Measurements from ENCODE around the gene DNAJC12.

Gene DNAJC12

GRCh38 chr10:67807855-67808456 lies 30.0 kb downstream of the DNAJC12 start:
- Histone ChIP-seq H3K4me1 (ENCODE audit: control insufficient read depth in 1 of 2, insufficient read depth in 2 of 2, low read length in 2 of 2) (no peaks in the 10 kb centered on the region), H3K36me3 (ENCODE audit: control insufficient read depth in 1 of 2, insufficient read depth in 2 of 2, low read length in 2 of 2) (peaks cover 0 to 11% of the 10 kb centered on the region in 2 donors), H3K27me3 (ENCODE audit: low read depth, low read length) (no peaks in the 10 kb centered on the region), H3K27ac (ENCODE audit: low read length) (no peak overlapping the region), H3K9me3 (ENCODE audit: control insufficient read depth in 1 of 2, low read length in 2 of 2) (no peaks in the 10 kb centered on the region), H3K4me3 (ENCODE audit: low read depth in 1 of 2, low read length in 2 of 2) (no peak overlapping the region)

GRCh38 chr10:67804395-67804678 lies 33.7 kb downstream of the DNAJC12 start:
- Histone ChIP-seq H3K4me1 (ENCODE audit: control insufficient read depth in 1 of 2, insufficient read depth in 2 of 2, low read length in 2 of 2) (no peaks in the 10 kb centered on the region), H3K27me3 (ENCODE audit: low read depth, low read length) (no peaks in the 10 kb centered on the region), H3K27ac (ENCODE audit: low read length) (no peak overlapping the region), H3K9me3 (ENCODE audit: control insufficient read depth in 1 of 2, low read length in 2 of 2) (no peaks in the 10 kb centered on the region), H3K36me3 (ENCODE audit: control insufficient read depth in 1 of 2, insufficient read depth in 2 of 2, low read length in 2 of 2) (no peaks in the 10 kb centered on the region), H3K4me3 (ENCODE audit: low read depth in 1 of 2, low read length in 2 of 2) (no peak overlapping the region)

- H3K4me3 ChIP-seq (ENCODE audit: low read depth in 1 of 2, low read length in 2 of 2): no peak overlapping the region
- H3K36me3 ChIP-seq (ENCODE audit: control insufficient read depth in 1 of 2, insufficient read depth in 2 of 2, low read length in 2 of 2): no peaks in the 10 kb centered on the region
- H3K4me1 ChIP-seq (ENCODE audit: control insufficient read depth in 1 of 2, insufficient read depth in 2 of 2, low read length in 2 of 2): no peaks in the 10 kb centered on the region
- H3K27me3 ChIP-seq (ENCODE audit: low read depth, low read length): no peaks in the 10 kb centered on the region
- no peaks in the 10 kb centered on the region for H3K9me3 ChIP-seq (ENCODE audit: control insufficient read depth in 1 of 2, low read length in 2 of 2)
- no peak overlapping the region for H3K27ac ChIP-seq (ENCODE audit: low read length)
Observed at GRCh38 chr10:67803588-67804394, 34.2 kb downstream of the DNAJC12 start.

- Histone ChIP-seq H3K4me1 (ENCODE audit: control insufficient read depth in 1 of 2, insufficient read depth in 2 of 2, low read length in 2 of 2) (no peaks in the 10 kb centered on the region), H3K36me3 (ENCODE audit: control insufficient read depth in 1 of 2, insufficient read depth in 2 of 2, low read length in 2 of 2) (no peaks in the 10 kb centered on the region), H3K27me3 (ENCODE audit: low read depth, low read length) (no peaks in the 10 kb centered on the region), H3K27ac (ENCODE audit: low read length) (no peak overlapping the region), H3K4me3 (ENCODE audit: low read depth in 1 of 2, low read length in 2 of 2) (no peak overlapping the region), H3K9me3 (ENCODE audit: control insufficient read depth in 1 of 2, low read length in 2 of 2) (no peaks in the 10 kb centered on the region)
Observed at GRCh38 chr10:67802767-67803538, 35.0 kb downstream of the DNAJC12 start.

GRCh38 chr10:67801118-67801517 lies 36.9 kb downstream of the DNAJC12 start:
- no peaks in the 10 kb centered on the region for H3K36me3 ChIP-seq (ENCODE audit: control insufficient read depth in 1 of 2, insufficient read depth in 2 of 2, low read length in 2 of 2)
- H3K27me3 ChIP-seq (ENCODE audit: low read depth, low read length): no peaks in the 10 kb centered on the region
- no peak overlapping the region for H3K4me3 ChIP-seq (ENCODE audit: low read depth in 1 of 2, low read length in 2 of 2)
- H3K27ac ChIP-seq (ENCODE audit: low read length): no peak overlapping the region
- H3K9me3 ChIP-seq (ENCODE audit: control insufficient read depth in 1 of 2, low read length in 2 of 2): no peaks in the 10 kb centered on the region
- no peaks in the 10 kb centered on the region for H3K4me1 ChIP-seq (ENCODE audit: control insufficient read depth in 1 of 2, insufficient read depth in 2 of 2, low read length in 2 of 2)

- no peak overlapping the region for H3K27ac ChIP-seq (ENCODE audit: low read length)
- H3K9me3 ChIP-seq (ENCODE audit: control insufficient read depth in 1 of 2, low read length in 2 of 2): no peaks in the 10 kb centered on the region
- no peaks in the 10 kb centered on the region for H3K36me3 ChIP-seq (ENCODE audit: control insufficient read depth in 1 of 2, insufficient read depth in 2 of 2, low read length in 2 of 2)
- no peak overlapping the region for H3K4me3 ChIP-seq (ENCODE audit: low read depth in 1 of 2, low read length in 2 of 2)
- no peaks in the 10 kb centered on the region for H3K4me1 ChIP-seq (ENCODE audit: control insufficient read depth in 1 of 2, insufficient read depth in 2 of 2, low read length in 2 of 2)
- no peaks in the 10 kb centered on the region for H3K27me3 ChIP-seq (ENCODE audit: low read depth, low read length)
Observed at GRCh38 chr10:67794909-67795460, 43.0 kb downstream of the DNAJC12 start.

- Histone ChIP-seq H3K4me1 (ENCODE audit: control insufficient read depth in 1 of 2, insufficient read depth in 2 of 2, low read length in 2 of 2) (no peaks in the 10 kb centered on the region), H3K4me3 (ENCODE audit: low read depth in 1 of 2, low read length in 2 of 2) (no peak overlapping the region), H3K36me3 (ENCODE audit: control insufficient read depth in 1 of 2, insufficient read depth in 2 of 2, low read length in 2 of 2) (no peaks in the 10 kb centered on the region), H3K9me3 (ENCODE audit: control insufficient read depth in 1 of 2, low read length in 2 of 2) (no peaks in the 10 kb centered on the region), H3K27me3 (ENCODE audit: low read depth, low read length) (no peaks in the 10 kb centered on the region), H3K27ac (ENCODE audit: low read length) (no peak overlapping the region)
Observed at GRCh38 chr10:67794256-67794655, 43.7 kb downstream of the DNAJC12 start.

GRCh38 chr10:67793313-67793712 lies 44.7 kb downstream of the DNAJC12 start:
- H3K36me3 ChIP-seq (ENCODE audit: control insufficient read depth in 1 of 2, insufficient read depth in 2 of 2, low read length in 2 of 2): no peaks in the 10 kb centered on the region

GRCh38 chr10:67792653-67793052 lies 45.3 kb downstream of the DNAJC12 start:
- Histone ChIP-seq H3K27me3 (ENCODE audit: low read depth, low read length) (no peaks in the 10 kb centered on the region), H3K4me1 (ENCODE audit: control insufficient read depth in 1 of 2, insufficient read depth in 2 of 2, low read length in 2 of 2) (no peaks in the 10 kb centered on the region), H3K27ac (ENCODE audit: low read length) (no peak overlapping the region), H3K9me3 (ENCODE audit: control insufficient read depth in 1 of 2, low read length in 2 of 2) (no peaks in the 10 kb centered on the region), H3K4me3 (ENCODE audit: low read depth in 1 of 2, low read length in 2 of 2) (no peak overlapping the region), H3K36me3 (ENCODE audit: control insufficient read depth in 1 of 2, insufficient read depth in 2 of 2, low read length in 2 of 2) (no peaks in the 10 kb centered on the region)

More at GRCh38 chr10:67793313-67793712, 44.7 kb downstream of the DNAJC12 start:
- H3K4me3 ChIP-seq (ENCODE audit: low read depth in 1 of 2, low read length in 2 of 2): no peak overlapping the region
- no peak overlapping the region for H3K27ac ChIP-seq (ENCODE audit: low read length)
- no peaks in the 10 kb centered on the region for H3K4me1 ChIP-seq (ENCODE audit: control insufficient read depth in 1 of 2, insufficient read depth in 2 of 2, low read length in 2 of 2)
- H3K27me3 ChIP-seq (ENCODE audit: low read depth, low read length): no peaks in the 10 kb centered on the region
- no peaks in the 10 kb centered on the region for H3K9me3 ChIP-seq (ENCODE audit: control insufficient read depth in 1 of 2, low read length in 2 of 2)

- no peaks in the 10 kb centered on the region for H3K4me1 ChIP-seq (ENCODE audit: control insufficient read depth in 1 of 2, insufficient read depth in 2 of 2, low read length in 2 of 2)
- no peaks in the 10 kb centered on the region for H3K27me3 ChIP-seq (ENCODE audit: low read depth, low read length)
- no peak overlapping the region for H3K27ac ChIP-seq (ENCODE audit: low read length)
- no peaks in the 10 kb centered on the region for H3K9me3 ChIP-seq (ENCODE audit: control insufficient read depth in 1 of 2, low read length in 2 of 2)
- H3K4me3 ChIP-seq (ENCODE audit: low read depth in 1 of 2, low read length in 2 of 2): no peak overlapping the region
- no peaks in the 10 kb centered on the region for H3K36me3 ChIP-seq (ENCODE audit: control insufficient read depth in 1 of 2, insufficient read depth in 2 of 2, low read length in 2 of 2)
Observed at GRCh38 chr10:67790534-67791408, 47.2 kb downstream of the DNAJC12 start.

All from muscle layer of duodenum (tissue), 2 donors.